ENCODE results near the gene ZNF124.
"Not testable (repeated sequence)": the region's sequence is repeated elsewhere in the genome, so short reads cannot be mapped to it uniquely, and the experiment has no call there.

Gene ZNF124

DNA sequence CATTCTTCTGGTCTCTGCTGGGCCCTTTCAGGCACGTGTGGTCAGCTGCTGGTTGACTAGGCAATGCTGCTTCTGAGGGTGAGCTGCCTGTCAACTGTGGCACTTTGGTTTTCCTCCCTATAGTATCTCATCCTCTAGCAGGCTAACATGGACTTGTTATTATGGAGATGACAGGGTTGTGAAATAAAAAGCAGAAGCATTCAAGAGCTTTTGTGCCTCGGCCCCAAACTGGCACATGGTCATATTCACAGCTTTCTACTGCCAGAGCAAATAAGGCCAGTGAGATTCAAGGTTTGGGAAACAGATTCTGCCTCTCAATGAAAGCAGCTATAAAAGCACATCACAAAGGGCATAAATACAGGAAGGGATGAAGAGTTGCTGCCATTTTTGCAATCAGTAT is 1.6 kb upstream of the ZNF124 start:
- no peak overlapping the region for H3K4me3 ChIP-seq (ENCODE audit: low read depth, low read length)

DNA sequence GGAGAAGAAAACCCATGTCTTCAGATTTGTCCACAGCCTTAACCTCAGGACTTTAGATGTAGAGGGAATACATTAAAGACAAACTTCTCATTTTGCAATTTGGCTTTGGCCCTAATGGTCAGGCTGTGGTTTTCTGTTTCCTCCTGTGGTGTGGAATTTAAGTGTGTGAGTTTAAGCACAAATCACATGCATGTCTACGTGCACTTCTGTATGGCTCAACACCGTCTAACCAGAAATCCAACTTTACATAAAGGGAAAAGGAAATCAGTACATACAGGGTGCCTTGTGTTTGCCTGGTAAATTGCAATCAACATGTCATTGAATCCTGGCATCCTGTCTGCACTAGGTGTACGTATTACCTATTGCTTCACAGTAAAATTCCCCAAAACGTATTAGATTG is 1.2 kb upstream of the ZNF124 start:
- no peak overlapping the region for H3K4me3 ChIP-seq (ENCODE audit: low read depth, low read length)

DNA sequence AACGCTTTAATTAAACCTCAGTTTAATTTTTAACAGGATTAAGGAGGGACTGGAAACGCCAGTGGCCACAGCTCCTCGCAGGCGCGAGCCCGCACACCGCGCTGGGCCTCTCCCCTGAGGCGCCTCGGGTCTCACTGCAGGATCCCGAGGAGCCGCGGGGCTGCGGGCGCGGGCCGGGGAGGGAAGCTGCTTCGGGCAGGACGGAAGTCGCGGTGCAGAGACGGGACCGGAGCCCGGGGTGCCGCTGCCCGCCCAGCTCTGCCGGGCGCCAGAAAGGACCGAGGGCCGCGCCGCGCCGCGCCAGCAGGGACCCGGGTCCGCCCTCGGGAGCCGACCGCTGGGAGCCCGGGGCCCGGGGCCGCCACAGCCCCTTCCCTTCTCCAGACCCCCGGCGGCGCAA is 377 bp downstream of the ZNF124 start:
- H3K4me3 ChIP-seq (ENCODE audit: low read depth, low read length), result not testable (repeated sequence)

DNA sequence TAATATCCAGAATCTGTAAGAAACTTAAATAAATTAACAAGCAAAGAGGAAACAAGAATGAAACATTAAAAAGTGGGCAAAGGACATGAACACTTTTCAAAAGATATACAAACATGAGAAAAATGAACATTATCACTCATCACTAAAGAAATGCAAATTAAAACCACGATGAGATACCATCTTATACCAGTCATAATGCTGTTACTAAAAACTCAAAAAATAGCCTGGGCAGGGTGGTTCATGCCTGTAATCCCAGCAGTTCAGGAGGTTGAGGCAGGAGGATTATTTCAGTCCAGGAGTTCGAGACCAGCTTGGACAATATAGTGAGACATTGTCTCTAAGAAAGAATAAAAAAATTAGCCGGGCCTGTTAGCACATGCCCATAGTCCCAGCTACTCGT is 6.1 kb downstream of the ZNF124 start:
- no peak overlapping the region for H3K4me3 ChIP-seq (ENCODE audit: low read depth, low read length)

DNA sequence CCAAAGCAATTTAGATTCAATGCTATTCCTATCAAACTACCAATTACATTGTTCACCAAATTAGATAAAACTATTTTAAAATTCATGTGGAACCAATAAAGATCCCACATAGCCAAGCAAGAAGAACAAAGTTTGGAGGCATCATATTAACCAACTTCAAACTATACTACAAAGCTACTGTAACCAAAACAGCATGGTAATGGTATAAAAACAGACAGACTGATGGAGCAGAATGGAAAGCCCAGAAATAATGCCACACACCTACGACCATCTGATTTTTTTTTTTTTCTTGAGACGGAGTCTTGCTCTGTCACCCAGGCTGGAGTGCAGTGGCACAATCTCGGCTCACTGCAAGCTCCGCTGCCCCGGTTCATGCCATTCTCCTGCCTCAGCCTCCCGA is 7.1 kb downstream of the ZNF124 start:
- H3K4me3 ChIP-seq (ENCODE audit: low read depth, low read length), result no peak overlapping the region

DNA sequence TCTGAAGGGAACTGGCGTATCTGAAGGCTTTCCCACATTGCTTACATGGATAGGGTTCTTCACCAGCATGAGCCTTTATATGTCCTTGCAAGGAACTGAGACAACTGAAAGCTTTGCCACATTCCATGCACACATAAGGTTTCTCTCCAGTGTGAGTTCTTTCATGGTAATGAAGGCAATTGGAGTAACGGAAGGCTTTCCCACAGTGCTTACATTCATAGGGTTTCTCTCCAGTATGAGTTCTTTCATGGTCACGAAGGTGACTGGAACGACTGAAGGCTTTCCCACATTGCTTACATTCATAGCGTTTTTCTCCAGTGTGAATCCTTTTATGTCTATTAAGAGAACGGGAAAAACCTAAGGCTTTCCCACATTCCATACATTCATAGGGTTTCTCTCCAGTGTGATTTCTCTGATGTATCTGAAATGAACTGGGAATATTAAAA is 15.0 kb downstream of the ZNF124 start:
- H3K4me3 ChIP-seq (ENCODE audit: low read depth, low read length), result no peak overlapping the region

DNA sequence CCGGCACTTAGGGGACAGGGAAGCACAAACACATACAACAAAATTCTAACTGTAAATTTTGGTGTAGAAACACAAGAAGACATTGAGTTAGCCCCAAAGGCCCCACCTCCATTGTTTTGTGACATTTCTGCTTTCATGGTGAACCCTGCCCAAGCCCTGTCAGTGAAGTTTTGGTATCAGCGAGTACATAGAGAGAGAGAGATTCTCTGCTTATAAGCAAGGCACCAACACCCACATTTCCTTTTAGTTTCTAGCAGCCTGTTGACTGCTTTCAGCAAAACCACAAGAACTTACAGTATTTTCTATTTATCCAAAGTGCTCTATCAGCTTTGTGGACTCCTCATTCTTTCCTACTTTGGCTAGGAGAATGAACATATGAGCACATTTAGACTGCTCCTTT is 24.0 kb downstream of the ZNF124 start:
- H3K4me3 ChIP-seq (ENCODE audit: low read depth, low read length), result no peak overlapping the region

DNA sequence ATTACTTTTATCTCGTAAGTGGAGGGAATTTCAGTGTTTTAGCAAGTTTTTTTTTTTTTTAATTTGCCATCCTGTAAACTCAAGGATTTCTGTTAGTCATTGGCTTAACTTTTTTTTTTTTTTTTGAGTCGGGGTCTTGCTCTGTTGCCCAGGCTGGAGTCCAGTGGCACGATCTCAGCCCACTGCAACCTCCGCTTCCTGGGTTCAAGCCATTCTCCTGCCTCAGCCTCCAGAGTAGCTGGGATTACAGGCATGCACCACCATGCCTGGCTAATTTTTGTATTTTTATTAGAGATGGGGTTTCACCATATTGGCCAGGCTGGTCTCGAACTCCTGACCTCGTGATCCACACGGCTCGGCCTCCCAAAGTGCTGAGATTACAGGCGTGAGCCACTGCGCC is 24.7 kb downstream of the ZNF124 start:
- H3K4me3 ChIP-seq (ENCODE audit: low read depth, low read length), result not testable (repeated sequence)

DNA sequence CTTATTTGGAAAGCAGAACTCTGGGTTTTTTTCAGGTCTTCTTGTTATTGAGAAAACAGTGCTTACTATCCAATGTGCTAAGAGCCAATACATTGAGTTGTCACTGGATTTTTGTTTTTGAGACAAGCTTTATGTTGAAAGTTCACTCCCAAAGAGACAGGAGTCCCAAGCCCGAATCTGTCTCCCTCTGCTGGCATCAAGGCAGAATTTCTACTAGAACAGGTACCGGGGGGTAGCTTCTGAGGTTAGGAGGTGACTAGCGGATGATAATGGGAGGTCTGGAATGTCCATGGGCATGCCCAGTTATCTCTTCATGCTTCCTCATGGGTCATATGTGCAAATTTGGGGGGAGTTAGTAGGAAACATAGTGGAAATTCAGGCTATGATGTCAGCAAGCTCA is 25.1 kb downstream of the ZNF124 start:
- H3K4me3 ChIP-seq (ENCODE audit: low read depth, low read length), result no peak overlapping the region

DNA sequence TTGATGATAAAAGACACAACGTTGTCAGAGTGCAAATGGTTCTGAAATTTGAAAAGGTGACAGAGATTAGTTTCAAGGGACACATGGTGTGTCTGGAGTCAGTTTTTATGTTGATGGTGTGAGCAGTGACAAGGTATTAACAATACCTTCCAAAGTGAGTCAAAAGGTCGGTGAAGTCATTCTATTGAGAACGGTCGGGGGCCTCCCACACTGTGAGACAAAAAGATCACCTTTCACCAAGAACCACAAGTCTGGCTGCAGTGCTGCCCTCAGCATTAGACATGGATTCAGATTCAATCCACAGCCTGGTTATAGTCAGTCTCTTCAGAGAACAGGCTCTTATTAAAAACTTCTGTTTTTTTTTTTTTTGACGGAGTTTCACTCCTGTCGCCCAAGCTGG is 26.5 kb downstream of the ZNF124 start:
- no peak overlapping the region for H3K4me3 ChIP-seq (ENCODE audit: low read depth, low read length)

DNA sequence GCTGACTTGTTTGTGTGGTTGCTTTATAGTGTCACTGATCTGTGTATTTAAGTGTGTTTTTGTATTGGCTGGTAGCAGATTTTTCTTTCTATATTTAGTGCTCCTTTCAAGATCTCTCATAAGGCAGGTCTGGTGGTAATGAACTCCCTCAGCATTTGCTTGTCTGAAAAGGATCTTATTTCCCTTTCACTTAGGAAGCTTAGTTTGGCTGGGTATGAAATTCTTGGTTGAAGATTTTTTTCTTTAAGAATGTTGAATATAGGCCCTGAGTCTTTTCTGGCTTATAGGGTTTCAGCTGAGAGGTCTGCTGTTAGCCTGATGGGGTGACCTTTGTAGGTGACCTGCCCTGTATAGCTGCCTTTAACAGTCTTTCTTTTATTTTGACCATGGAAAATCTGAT is 32.3 kb downstream of the ZNF124 start:
- H3K4me3 ChIP-seq (ENCODE audit: low read depth, low read length), result not testable (repeated sequence)

DNA sequence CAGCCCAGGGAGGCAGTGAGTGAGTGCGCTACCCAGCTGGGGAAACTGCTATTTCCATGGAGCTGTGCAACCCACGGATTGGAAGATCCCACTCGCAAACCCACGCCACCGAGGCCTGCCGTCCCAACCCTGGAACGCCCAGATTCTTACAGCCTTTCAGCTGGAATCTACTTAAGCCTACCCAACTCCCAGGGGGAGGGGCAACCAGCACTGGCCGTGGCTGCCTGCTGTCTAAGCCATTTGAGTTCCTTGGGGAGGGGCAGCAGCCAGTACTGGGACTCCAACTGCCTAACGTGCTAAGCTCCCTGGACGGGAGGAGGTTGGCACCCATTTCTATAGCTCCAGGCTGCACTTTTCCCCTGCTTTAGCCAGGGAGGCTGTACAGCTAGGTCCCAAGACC is 40.6 kb downstream of the ZNF124 start:
- no peak overlapping the region for H3K4me3 ChIP-seq (ENCODE audit: low read depth, low read length)

DNA sequence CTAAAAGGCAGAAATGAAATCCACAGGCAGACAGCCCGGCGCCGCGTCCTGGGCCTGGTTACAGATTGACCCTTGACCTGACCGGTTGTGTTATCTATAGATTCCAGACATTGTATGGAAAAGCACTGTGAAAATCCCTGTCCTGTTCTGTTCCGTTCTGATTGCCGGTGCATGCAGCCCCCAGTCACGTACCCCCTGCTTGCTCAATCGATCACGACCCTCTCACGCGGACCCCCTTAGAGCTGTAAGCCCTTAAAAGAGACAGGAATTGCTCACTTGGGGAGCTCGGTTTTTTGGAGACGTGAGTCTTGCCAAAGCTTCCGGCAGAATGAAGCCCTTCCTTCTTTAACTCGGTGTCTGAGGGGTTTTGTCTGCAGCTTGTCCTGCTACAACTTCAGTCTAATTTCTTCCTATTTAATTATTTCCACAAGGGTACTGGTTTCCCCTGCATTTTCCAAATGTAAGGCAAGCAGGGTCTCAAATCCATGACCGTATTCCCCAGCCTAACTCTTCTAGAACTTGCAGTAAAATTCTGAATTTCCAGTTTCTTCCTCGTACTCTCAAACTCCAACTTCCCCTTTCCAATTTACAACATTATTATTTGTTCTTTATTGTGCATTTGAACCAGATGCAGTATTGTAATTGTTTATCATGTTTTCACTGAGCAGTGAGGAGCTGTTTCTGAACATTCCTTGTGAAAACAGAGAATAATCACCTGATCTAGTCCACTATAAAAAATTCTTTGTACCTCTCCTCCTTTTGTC is 44.1 kb downstream of the ZNF124 start:
- not testable (repeated sequence) for H3K4me3 ChIP-seq (ENCODE audit: low read depth, low read length)

DNA sequence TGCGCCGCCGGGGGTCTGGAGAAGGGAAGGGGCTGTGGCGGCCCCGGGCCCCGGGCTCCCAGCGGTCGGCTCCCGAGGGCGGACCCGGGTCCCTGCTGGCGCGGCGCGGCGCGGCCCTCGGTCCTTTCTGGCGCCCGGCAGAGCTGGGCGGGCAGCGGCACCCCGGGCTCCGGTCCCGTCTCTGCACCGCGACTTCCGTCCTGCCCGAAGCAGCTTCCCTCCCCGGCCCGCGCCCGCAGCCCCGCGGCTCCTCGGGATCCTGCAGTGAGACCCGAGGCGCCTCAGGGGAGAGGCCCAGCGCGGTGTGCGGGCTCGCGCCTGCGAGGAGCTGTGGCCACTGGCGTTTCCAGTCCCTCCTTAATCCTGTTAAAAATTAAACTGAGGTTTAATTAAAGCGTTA is 45.2 kb downstream of the ZNF124 start:
- not testable (repeated sequence) for H3K4me3 ChIP-seq (ENCODE audit: low read depth, low read length)

DNA sequence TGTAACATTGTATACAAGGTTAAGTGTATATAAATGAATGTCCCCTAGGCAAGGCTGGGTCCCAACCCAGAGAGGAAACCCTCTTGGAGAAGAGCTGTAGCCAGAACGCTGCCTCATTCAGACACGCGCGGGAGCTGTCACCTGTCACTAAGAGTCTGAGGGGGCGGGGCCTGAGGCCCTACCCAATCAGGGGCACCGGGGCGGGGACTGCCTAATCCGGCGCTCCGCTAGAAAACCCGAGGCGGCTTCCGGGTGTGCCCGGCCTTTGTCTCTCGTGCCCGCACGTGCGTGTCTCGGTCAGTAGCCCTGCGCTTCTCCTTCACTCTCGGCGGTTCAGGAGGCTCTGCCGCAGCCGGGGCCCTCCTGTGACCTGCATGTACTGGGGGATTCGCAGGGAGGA is 45.7 kb downstream of the ZNF124 start:
- not testable (repeated sequence) for H3K4me3 ChIP-seq (ENCODE audit: low read depth, low read length)

DNA sequence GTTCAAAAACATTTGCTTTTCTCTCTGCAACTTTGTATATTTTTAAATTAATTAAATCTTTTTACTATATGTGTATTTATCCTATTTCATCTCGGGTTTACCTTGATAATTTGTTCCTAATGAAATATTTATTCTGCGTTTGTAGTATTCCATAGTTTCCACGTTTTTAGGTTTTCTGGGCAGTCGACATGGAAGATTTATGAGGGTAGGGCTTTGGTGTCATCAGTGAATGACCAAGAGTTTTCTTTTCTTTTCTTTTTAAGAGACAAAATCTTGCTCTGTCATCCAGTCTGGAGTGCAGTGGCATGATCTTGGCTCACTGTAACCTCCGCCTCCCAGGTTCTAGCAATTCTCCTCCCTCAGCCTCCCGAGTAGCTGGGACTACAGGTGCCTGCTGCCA is 50.4 kb downstream of the ZNF124 start:
- no peak overlapping the region for H3K4me3 ChIP-seq (ENCODE audit: low read depth, low read length)

DNA sequence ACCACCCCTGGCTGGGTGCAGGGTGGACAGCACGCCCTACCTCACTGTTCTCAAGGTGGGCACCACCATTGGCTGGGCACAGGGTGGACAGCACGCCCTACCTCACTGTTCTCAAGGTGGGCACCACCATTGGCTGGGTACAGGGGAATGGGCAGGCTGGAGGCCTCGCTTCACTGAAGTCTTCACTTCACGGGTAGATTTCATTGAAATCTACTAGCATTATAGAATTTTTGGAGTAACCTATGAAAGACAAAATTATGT is 51.5 kb downstream of the ZNF124 start:
- H3K4me3 ChIP-seq (ENCODE audit: low read depth, low read length), result not testable (repeated sequence)

DNA sequence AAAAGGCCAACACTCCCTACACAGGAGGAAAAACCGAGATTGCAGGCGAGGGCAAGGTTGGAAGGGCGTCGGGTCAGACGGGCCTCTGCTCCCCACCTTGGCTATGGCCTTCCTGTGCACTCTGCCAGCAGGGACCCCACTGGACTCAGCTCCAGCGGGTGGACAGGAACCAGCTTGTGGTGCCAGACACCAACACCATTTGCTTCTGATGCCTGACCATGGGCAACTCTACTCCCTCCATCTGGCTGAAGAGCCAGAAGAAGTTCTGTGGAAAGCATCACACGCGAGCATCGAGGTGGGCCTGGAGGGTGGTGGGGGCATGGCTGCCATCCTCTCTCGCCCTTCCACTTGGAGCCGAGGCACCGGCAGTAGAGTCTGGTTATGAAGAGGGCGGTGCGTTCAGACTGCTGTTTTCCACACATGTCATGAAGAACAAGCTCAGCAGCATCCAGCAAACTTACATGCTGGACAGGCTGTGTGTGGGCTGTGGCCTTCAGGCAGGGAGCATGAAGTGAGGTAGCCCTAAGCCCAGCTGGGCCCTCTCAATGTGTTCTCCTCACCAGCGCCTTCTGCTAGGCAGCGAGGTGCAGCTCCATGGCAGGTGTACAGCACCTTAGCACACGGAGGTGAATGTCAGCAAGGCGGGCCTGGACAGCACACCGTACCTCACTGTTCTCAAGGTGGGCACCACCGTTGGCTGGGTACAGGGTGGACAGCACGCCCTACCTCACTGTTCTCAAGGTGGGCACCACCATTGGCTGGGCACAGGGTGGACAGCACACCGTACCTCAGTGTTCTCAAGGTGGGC is 52.0 kb downstream of the ZNF124 start:
- H3K4me3 ChIP-seq (ENCODE audit: low read depth, low read length), result no peak overlapping the region

DNA sequence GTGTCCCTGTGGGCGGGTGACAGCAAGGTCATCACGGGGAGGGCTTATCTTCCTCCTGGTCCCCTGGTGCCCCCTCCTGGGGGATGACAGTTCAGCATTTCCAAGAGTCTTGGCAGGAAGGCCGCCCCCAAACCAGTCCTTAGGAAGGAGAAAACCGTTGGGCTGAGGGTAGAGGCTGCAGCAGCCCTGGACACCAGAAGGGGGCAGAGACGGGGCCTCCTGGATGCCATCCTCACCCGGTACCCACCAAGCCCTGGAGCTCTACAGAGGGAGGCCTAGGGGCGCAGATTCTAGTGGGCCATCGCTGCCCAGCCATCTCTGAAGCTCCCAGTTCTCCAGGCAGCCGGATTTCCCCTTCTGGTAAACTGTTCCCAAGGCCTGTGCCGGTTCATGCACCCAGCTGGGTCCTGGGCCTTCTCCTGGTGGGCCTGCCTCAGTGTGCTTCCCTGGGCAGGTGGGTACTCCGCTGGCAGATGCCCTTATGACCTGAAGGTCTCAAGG is 52.8 kb downstream of the ZNF124 start:
- H3K4me3 ChIP-seq (ENCODE audit: low read depth, low read length), result no peak overlapping the region

DNA sequence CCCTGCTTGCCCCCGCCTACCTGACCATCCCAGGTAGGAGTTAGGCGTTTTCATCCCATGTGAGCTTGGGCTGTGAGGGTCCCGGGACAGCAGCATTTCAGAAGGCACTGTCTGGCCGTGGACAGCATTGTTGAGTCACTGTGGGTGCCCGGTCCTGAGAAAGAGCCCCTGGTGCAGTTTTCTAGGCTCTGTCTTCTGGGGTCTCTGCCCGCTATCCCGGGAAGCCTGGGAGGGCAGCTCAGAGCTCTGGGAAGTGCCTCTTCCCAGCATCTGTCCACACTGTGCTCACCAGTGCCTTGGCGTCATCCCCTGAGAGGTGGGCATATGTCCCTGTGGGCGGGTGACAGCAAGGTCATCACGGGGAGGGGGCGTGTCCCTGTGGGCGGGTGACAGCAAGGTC is 56.3 kb downstream of the ZNF124 start:
- H3K4me3 ChIP-seq (ENCODE audit: low read depth, low read length), result no peak overlapping the region

DNA sequence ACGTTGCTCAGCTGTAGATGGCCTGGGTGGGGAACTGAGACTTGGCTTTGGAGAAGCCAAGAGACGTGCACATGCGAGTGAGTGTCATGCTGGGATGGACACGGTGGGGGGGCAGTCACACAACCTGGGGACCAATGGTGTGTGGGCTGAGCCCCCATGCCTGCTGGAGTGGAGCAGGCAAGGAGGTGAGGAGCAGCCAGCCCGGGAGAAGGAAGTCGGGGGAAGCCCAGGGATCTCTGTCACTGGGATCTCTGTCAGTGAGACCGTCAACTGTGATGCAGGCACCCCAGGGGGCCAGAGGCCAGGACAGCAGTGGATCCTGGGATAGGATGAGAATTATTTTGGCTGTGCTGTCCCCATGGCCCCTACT is 56.7 kb downstream of the ZNF124 start:
- H3K4me3 ChIP-seq (ENCODE audit: low read depth, low read length), result no peak overlapping the region

DNA sequence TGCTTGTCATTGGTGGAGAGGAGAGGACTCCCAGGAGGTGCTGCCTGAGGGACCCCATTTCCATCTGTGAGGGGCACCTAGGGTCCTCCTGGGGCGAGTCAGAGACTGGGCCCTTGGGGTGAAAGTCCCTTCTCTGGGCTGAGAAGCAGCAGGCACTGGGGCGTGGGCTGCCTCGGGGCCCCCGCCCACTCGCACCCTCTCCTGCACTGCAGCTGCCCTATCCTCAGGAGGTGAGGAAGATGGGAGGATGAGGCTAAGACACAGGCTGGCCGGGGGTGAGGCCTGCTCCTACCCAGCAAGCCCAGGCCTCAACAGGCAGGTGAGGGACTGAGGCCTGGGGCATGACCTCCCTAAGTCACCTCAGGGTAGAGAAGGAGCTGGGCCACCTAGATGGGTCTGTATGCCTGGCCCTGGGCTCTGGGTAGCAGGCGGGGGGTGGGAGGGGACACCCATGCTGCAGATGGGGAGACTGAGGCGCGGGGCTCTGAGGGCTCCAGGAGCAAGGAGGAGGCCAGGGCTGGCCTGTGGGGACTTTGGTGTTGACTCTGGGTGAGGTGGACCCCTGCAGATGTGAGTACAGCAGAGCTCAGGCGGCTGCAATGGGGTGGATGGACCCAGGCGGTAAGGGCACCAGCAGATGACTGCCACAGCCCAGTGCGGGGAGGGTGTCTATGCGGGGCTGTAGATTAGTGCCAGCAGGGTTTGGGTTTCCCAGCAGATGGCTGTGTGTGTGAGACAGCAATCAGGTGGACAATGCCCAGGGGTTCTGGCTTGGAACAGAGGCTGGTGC is 57.3 kb downstream of the ZNF124 start:
- H3K4me3 ChIP-seq (ENCODE audit: low read depth, low read length), result no peak overlapping the region

Measured in iPS-11a (cell line).